Skin epidermis (tissue), 12 donors: ENCODE results near the gene CDH11.

ENCODE experiments used
- H3K27ac ChIP-seq, 21 experiments: fragments of 200-600 bp; sonication (generic) in 11 of 21; one replicate each; pipeline ENCODE4 v1.5.0; 2020; ENCODE audit warnings: mild to moderate bottlenecking in 3 of 21, inconsistent platforms in 2 of 21, moderate library complexity in 2 of 21
- H3K4me3 ChIP-seq, 7 experiments: fragments of 200-600 bp; sonication (generic) in 2 of 7; one replicate each; pipeline ENCODE4 v1.5.0; 2020; ENCODE audit warnings: inconsistent platforms in 2 of 7, mild to moderate bottlenecking in 2 of 7, moderate library complexity in 1 of 7

Gene CDH11

GRCh38 chr16:65042438-65043365 lies 79.2 kb downstream of the CDH11 start:
- Histone ChIP-seq H3K4me3 (no peak overlapping the region), H3K27ac (no peak overlapping the region)

- H3K27ac ChIP-seq: no peak overlapping the region
- no peak overlapping the region for H3K4me3 ChIP-seq
Observed at GRCh38 chr16:65041667-65042066, 80.2 kb downstream of the CDH11 start.

GRCh38 chr16:65038100-65038499 lies 83.8 kb downstream of the CDH11 start:
- Histone ChIP-seq H3K27ac (no peak overlapping the region), H3K4me3 (no peak overlapping the region)

GRCh38 chr16:65037556-65037955 lies 84.3 kb downstream of the CDH11 start:
- no peak overlapping the region for H3K4me3 ChIP-seq
- no peak overlapping the region for H3K27ac ChIP-seq

DNA sequence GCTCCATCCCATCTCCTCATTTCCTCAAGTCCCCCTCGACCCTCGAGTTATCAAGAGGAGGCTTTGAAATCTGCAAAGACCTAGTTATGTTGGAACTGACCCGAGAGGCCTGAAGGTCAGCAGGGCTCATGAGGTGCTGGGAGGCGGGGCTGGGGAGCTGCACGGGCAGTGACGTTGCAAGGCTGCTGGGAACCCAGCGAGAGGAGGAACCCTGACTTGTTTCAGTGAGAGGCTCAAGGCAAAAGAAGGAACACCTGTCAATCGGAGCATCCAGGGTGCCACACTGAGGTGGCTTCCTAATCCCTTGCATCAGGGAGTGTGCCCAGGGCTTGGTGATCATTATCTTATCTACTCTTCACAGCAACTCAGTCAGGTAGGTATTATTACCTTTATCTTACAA lies 86.9 kb downstream of the CDH11 start:
- H3K27ac ChIP-seq: no peak overlapping the region
- no peak overlapping the region for H3K4me3 ChIP-seq

DNA sequence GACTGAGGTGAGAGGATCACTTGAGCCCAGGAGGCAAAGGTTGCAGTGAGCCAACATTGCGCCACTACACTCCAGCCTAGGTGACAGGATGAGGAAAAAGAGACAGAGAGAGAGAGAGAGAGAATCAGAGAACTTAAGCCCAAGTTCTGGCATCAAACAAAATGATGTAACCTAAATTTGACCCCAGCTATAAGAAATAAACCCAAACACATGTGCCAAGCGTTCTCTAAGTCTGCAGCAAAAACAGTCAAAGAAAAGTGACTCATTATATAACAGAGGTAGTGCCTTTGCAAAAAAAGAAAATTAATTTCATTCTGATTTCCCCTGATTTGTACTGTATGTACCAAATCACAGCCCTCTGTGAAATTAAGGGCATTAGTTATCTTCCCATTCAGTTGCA lies 89.5 kb downstream of the CDH11 start:
- H3K27ac ChIP-seq: no peak overlapping the region

GRCh38 chr16:65024767-65025178 lies 97.1 kb downstream of the CDH11 start:
- Histone ChIP-seq H3K4me3 (no peak overlapping the region), H3K27ac (no peak overlapping the region)

More for the DNA sequence above, 89.5 kb downstream of the CDH11 start:
- no peak overlapping the region for H3K4me3 ChIP-seq

DNA sequence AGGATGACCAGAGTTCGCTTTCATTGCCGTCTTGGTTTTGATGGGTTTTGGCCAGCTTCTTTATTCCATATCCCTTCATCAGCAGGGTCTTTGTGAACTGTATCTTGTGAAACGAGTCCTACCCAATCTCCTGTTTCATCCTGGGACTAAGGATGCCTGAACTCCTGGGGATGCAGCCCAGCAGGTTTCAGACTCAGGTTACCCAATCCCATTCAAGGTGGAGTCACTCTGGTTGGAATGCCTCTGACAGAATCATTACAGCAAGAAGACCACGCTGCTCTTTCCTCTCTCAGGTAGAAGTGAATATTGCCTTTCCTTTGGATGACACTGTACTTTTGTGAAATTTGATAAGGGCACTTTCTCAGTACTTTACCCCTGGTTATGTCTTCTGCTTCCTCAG lies 98.1 kb downstream of the CDH11 start:
- no peak overlapping the region for H3K27ac ChIP-seq
- no peak overlapping the region for H3K4me3 ChIP-seq

GRCh38 chr16:65021852-65022595 lies 99.8 kb downstream of the CDH11 start:
- Histone ChIP-seq H3K4me3 (no peak overlapping the region), H3K27ac (no peak overlapping the region)

GRCh38 chr16:65016754-65017153 lies 105.1 kb downstream of the CDH11 start:
- no peak overlapping the region for H3K27ac ChIP-seq
- H3K4me3 ChIP-seq: no peak overlapping the region

DNA sequence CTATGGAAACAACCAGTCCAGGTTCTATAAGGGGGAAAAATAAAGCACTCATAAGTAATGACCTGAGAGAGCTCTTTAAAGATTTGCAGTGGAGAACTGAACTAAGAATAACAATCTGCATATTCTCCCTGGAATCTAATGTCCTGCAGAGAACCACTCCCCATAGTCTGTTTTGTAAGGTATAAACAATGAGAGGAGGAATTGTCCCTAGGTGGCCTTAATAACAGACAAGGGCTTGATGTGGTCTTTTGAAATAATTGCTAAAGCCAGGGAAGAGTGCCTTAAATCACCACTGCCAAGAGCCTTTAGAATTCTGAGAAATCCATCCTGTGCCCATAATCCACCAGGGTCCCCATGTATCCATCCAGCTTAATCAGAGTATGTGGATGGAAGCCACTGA lies 106.3 kb downstream of the CDH11 start:
- no peak overlapping the region for H3K27ac ChIP-seq
- H3K4me3 ChIP-seq: no peak overlapping the region

GRCh38 chr16:65012357-65012756 lies 109.5 kb downstream of the CDH11 start:
- Histone ChIP-seq H3K27ac (peak overlapping the region in 1 of 21 experiments; percentile 6), H3K4me3 (no peak overlapping the region)

DNA sequence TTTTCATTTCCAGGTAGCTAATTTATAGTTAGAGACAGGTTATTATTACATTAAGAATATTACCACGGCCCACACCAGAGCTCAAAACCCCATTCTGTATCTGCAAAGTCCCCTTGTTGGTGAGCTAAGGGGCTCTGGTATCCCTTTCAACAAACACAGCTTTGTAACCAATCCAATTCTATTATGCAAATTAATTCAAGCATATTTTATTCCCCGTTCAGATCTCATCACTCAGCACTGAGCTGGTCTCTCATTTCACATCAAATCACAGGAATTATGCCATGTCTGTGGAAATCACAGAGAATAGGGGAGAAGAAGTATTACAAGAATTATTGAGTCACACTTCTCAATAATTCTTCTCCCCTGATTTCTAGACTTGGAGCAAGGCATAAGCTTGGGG lies 111.7 kb downstream of the CDH11 start:
- no peak overlapping the region for H3K4me3 ChIP-seq
- no peak overlapping the region for H3K27ac ChIP-seq

DNA sequence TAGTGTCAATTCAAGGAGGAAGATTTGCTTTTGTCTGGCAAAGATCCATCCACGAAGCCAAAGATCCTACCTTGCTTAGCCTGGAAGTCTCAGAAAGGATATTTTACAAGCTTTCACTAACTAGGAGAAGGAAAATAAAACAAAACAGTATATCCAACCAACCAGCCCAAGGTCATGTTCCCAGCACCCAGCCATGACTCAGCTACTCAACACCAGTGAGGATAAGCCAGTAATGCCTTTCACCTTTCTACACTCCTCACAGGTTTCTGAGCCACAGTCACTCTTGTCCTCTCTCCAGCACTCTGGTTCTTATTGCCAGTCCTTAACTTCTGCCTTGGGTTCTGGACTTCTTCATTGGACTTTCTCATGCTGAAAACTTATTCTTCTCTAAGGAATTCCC lies 116.2 kb downstream of the CDH11 start:
- no peak overlapping the region for H3K27ac ChIP-seq
- no peak overlapping the region for H3K4me3 ChIP-seq

- no peak overlapping the region for H3K4me3 ChIP-seq
- no peak overlapping the region for H3K27ac ChIP-seq
Observed at GRCh38 chr16:65004570-65004969, 117.3 kb downstream of the CDH11 start.

DNA sequence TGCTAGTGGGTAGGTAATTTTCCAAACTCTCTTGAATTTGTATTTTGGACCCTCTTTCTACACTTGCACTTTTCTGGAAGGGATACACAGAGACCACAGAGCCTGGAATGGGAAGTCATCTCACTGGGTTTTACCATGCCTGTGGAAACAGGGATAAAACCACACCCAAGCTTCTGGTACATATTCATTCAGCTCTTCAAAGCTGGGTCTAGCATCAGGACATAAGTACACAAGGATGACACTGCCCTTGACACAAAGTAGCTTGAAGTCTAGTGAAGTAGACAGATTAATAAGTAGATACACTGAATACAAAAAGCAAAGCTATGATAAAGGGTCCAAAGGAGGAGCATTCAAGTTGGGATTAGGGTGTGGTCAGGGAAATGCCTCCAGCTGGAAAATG lies 118.2 kb downstream of the CDH11 start:
- Histone ChIP-seq H3K4me3 (no peak overlapping the region), H3K27ac (no peak overlapping the region)

DNA sequence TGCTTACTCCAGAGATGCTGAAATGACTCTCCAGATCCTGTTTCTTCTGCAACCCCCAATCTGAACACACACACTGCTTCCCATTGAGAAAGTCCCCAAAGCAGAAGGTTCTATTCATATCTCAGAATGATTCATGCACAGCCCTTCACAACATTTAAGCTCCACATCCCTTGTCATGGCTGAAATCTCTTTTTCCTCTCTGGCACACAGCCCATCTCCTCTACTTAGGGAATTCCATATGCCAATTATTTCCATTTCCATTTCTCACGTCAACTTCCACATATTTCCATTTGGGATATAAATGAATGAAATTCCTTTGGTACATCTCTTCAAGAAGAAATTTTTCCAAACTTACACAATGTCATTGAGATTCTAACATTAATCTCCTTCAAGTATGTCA lies 119.6 kb downstream of the CDH11 start:
- H3K4me3 ChIP-seq: no peak overlapping the region
- no peak overlapping the region for H3K27ac ChIP-seq

DNA sequence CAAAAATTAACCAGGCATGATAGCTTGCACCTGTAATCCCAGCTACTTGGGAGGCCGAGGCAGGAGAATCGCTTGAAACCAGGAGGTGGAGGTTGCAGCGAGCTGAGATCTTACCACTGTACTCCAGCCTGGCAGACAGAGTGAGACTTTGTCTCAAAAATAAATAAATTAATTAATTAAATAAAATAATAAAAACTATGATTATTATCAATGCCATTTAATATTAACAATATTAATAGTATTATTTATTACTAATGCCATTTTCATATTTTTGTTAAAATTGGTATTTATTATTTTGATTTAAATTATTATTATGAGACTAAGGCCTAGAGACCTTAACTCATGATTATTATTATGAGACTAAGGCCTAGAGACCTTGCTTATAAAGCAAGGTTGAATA lies 121.2 kb downstream of the CDH11 start:
- no peak overlapping the region for H3K4me3 ChIP-seq
- no peak overlapping the region for H3K27ac ChIP-seq

GRCh38 chr16:64997751-64998150 lies 124.1 kb downstream of the CDH11 start:
- no peak overlapping the region for H3K27ac ChIP-seq
- H3K4me3 ChIP-seq: no peak overlapping the region

- no peak overlapping the region for H3K4me3 ChIP-seq
Observed at GRCh38 chr16:64997121-64997520, 124.7 kb downstream of the CDH11 start.

GRCh38 chr16:64996641-64997040 lies 125.2 kb downstream of the CDH11 start:
- Histone ChIP-seq H3K27ac (no peak overlapping the region), H3K4me3 (no peak overlapping the region)

More at GRCh38 chr16:64997121-64997520, 124.7 kb downstream of the CDH11 start:
- no peak overlapping the region for H3K27ac ChIP-seq
